Lower lobe of right lung (tissue), 2 donors: Measurements from ENCODE around the gene SS18L1. TPM values are rescaled to one million over a fixed set of nuclear protein-coding genes. Genes with fewer than 3 reads are reported as not detected.

ENCODE experiments used
- ATAC-seq, 2 donors: fragments of 200-7000 bp; cut with Tn5 transposase; one replicate each; pipeline ENCODE4 v1.9.1; 2020 to 2022; ENCODE audit warnings: mild to moderate bottlenecking in 2 of 2, moderate library complexity in 2 of 2
- DNase-seq: peaks from one replicate; pipeline ENCODE4 v3.0.0-alpha.2; 2020
- H3K27ac ChIP-seq: fragments of 200-600 bp; one replicate; pipeline ENCODE4 v1.8.0; 2022
- H3K27me3 ChIP-seq: fragments of 200-600 bp; one replicate; pipeline ENCODE4 v1.8.0; 2022; ENCODE audit warnings: low read depth
- H3K36me3 ChIP-seq: fragments of 200-600 bp; one replicate; pipeline ENCODE4 v1.8.0; 2022; ENCODE audit warnings: mild to moderate bottlenecking
- H3K4me1 ChIP-seq: fragments of 200-600 bp; one replicate; pipeline ENCODE4 v1.8.0; 2022
- H3K4me3 ChIP-seq: fragments of 200-600 bp; one replicate; pipeline ENCODE4 v1.8.0; 2022; ENCODE audit warnings: mild to moderate bottlenecking
- H3K9me3 ChIP-seq: fragments of 200-600 bp; one replicate; pipeline ENCODE4 v1.8.0; 2022
- CTCF ChIP-seq: fragments of 200-600 bp; IDR thresholded peaks from one replicate; pipeline ENCODE4 v1.8.0; 2022; ENCODE audit warnings: antibody characterized with exemption, mild to moderate bottlenecking
- intact Hi-C: fragments of 100-400 bp; cut with DNase I; formaldehyde crosslinking; loops from one replicate; pipeline ENCODE4 v1.11.0; 2022
- total RNA-seq: library from RNA; stranded (reverse); fragmentation: NEBNext Ultra II Directional; extraction: Animal tissue kit (Norgen Biotek cat#: 25700); gene quantifications from one replicate; pipeline ENCODE4 v1.2.1, GENCODE V29; 2021
- donor health status: DM: no; HTN: yes; CAD: no; lungs with severe emphysema.

The SS18L1 gene
- total RNA-seq, 1 donor from 2014 or later, result 17.8 TPM

DNA sequence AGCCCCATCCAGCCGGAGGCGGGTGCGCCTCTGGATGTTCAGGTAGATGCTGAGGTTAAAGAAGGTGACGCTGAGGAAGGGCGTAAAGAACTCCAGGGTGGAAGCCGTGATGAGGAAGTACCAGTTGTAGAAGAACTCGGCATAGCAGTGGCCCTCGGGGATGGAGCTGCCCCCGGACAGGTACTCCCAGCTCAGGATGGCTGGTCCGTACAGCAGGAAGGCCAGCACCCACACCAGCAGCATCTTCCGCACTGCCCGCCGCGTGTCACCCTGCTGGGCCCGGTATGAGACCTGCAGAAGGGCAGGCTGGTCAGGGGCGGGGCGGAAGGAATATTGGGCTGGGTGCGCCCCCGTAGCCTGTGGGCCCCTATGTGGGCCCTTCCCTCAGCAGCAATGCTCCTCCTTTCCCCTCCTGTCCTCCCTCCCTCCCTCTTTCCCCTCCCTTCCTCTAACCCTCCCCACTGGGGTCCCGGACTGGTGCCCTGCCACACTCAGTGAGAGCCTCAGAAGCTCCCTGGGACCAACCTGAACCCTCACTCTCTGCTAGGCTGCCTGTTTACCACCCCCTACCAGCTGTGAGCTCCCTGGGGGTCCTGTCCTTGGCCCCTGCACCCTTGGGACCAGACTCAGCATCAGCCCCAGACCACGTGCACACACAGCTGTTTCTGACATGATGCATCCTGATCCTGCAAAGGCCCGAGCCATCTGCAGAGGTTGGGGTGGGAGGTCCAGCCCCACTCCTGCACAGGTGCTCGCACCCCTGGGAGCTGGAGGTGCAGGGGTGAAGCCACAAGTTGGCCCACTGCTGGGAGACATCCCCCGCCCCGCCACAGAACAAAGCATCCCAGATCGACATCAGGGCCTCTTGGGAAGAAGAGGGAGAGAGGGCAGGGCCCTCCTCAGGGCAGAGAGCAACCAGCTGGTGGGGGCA, 73.3 kb downstream of the SS18L1 start:
- peaks cover 7% of the 10 kb centered on the region for H3K4me1 ChIP-seq
- H3K4me3 ChIP-seq, result no peak overlapping the region
- H3K27ac ChIP-seq, result no peak overlapping the region
- no peak for ATAC-seq
- DNase-seq, result no peak
- intact Hi-C loops, result no loop called here
- no peak for TF ChIP-seq CTCF
- peaks cover 82% of the 10 kb centered on the region for H3K27me3 ChIP-seq
- H3K36me3 ChIP-seq, result no peaks in the 10 kb centered on the region
- H3K9me3 ChIP-seq, result no peaks in the 10 kb centered on the region

DNA sequence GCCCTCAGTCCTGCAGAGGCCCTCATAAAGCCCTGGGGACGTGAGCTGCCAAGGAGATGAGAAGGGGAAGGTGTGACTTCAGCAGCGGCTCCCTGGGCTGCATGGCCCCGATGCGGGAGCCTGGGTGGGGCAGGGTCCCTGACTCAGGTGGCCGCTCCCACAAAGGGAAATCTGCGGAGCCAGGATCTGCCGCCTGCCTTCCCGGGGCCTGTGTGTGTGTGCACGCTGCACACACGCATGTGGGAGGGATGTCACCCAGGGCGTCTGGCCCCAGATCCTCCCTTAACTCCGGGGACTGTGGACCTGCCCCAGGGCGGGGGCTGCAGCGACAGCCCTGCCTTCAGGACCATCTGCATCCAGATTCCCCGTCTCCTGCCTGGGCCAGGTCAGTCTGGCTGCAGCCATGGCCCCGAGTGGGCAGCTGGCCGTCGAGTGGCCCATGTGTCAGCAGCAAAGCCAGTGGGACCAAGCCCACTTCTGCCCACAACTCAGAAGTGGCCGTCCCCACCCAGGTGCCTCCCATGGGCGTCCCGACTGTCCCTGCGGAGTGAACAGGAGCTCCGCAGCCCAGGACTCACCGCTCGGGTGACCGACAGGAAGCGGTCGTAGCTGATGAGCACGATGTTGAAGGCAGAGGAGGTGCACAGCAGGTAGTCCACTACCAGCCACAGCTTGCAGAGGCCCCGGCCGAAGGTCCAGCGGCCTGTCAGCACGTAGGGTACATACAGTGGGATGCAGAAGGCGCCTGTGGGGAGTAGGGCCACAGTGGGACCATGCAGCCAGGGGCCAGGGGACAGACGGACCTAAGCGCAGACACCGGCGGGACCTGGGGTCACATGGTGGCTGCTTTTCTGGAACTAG, 74.6 kb downstream of the SS18L1 start:
- no peak for ATAC-seq
- peaks cover 7% of the 10 kb centered on the region for H3K4me1 ChIP-seq
- H3K4me3 ChIP-seq, result no peak overlapping the region
- peaks cover 88% of the 10 kb centered on the region for H3K27me3 ChIP-seq
- H3K36me3 ChIP-seq, result no peaks in the 10 kb centered on the region
- no peak for DNase-seq
- no peaks in the 10 kb centered on the region for H3K9me3 ChIP-seq
- TF ChIP-seq CTCF, result no peak
- H3K27ac ChIP-seq, result no peak overlapping the region
- intact Hi-C loops, result no loop called here

GRCh38 chr20:62219101-62219991, 75.8 kb downstream of the SS18L1 start:
- no peaks in the 10 kb centered on the region for H3K36me3 ChIP-seq
- ATAC-seq (no peak), DNase-seq (no peak)
- no peak overlapping the region for H3K4me3 ChIP-seq
- H3K27me3 ChIP-seq, result peaks cover 94% of the 10 kb centered on the region
- no peak for TF ChIP-seq CTCF
- H3K9me3 ChIP-seq, result no peaks in the 10 kb centered on the region
- intact Hi-C loops, result no loop called here
- H3K4me1 ChIP-seq, result peaks cover 7% of the 10 kb centered on the region
- no peak overlapping the region for H3K27ac ChIP-seq

DNA sequence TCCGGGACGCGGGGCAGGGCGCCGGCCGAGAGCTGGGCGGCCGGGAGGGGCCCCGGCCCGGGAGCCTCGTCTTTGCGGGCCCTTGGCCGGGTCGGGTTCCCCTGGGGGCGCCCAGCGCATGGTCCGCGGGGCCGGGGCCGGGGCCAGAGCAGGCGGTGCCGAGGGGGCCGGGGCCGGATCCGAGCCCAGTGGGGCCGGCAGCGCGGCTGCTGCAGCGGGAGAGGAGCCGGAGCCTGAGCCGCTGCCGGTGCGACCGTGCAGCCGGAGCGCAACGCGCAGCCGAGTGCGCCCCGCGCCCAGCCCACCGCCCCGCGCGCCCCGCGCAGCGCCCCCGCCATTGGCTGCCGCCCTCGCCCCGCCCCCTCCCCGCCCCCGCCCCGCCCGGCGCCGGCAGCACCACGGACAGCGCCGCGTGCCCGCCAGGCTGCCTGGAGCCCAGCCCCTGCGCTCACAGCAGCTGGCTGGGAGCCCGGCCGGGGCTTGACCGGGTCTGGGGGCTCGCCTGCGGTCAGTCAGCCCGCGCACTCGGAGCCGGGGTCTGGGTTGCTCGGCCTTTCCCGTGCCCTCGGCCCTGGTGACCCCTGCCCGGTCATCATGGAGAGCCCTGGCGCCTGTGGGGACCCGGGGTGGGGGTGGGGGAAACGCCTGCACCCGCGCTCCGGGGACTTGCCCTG, 76.6 kb downstream of the SS18L1 start, which contains the start of gene HRH3:
HRH3 (minus strand) TSS at position 287 of the 674 bp plus-strand sequence. CDS start 308 bp downstream, outside the sequence.
- TF ChIP-seq CTCF, result no peak
- intact Hi-C loops, result no loop called here
- H3K27ac ChIP-seq, result no peak within 1 kb of the TSS
- DNase-seq (no peak), ATAC-seq (peak; percentile 71 to 73)
- no peaks in the 10 kb centered on the region for H3K9me3 ChIP-seq
- peaks cover 7% of the 10 kb centered on the region for H3K4me1 ChIP-seq
- H3K4me3 ChIP-seq, result peak within 1 kb of the TSS; percentile 19
- no peaks in the 10 kb centered on the region for H3K36me3 ChIP-seq
- peaks cover 93% of the 10 kb centered on the region for H3K27me3 ChIP-seq
